Right lobe of liver (tissue), 4 donors: ENCODE results near the gene RBM39.

ENCODE experiments used
- CTCF ChIP-seq, 4 donors: fragments of 200-600 bp in 3 of 4; fragments of 450-650 bp in 1 of 4; IDR thresholded peaks; one replicate each; pipeline versions ENCODE4 v1.5.1 to v1.8.0; 2016 to 2022; ENCODE audit warnings: antibody characterized with exemption in 4 of 4, mild to moderate bottlenecking in 2 of 4
- POLR2A ChIP-seq: fragments of 450-650 bp; IDR thresholded peaks from one replicate; pipeline ENCODE4 v1.6.1; 2017; ENCODE audit warnings: antibody characterized with exemption, mild to moderate bottlenecking
- donor health status: DM: no; HTN: no; CAD: no.
- donor health status: DM: no; HTN: no; CAD: no.
- donor health status: DM: no; HTN: yes; CAD: no.

- TF ChIP-seq CTCF (IDR thresholded peaks at IDR 0.05) (no peak), POLR2A (no peak)
Measured at GRCh38 chr20:35718972-35719635, 23.0 kb downstream of the RBM39 start.
